ENCODE measurements around the gene KCNQ1.

KCNQ1 gene

GRCh38 chr11:2724653-2725367 lies 280.0 kb downstream of the KCNQ1 start:
- in situ Hi-C loops (cut with MboI; ENCODE audit: low sequenced_read_pairs) = no loop called here

GRCh38 chr11:2725368-2726300 lies 280.8 kb downstream of the KCNQ1 start:
- in situ Hi-C loops (cut with MboI; ENCODE audit: low sequenced_read_pairs) = no loop called here

GRCh38 chr11:2726964-2727363 lies 282.2 kb downstream of the KCNQ1 start:
- in situ Hi-C loops (cut with MboI; ENCODE audit: low sequenced_read_pairs) = no loop called here

GRCh38 chr11:2728128-2728662 lies 283.4 kb downstream of the KCNQ1 start:
- in situ Hi-C loops (cut with MboI; ENCODE audit: low sequenced_read_pairs) = no loop called here

- in situ Hi-C loops (cut with MboI; ENCODE audit: low sequenced_read_pairs) = no loop called here
These were observed 284.0 kb downstream of the KCNQ1 start for GRCh38 chr11:2728663-2729332.

- in situ Hi-C loops (cut with MboI; ENCODE audit: low sequenced_read_pairs) = no loop called here
These were observed 285.0 kb downstream of the KCNQ1 start for GRCh38 chr11:2729841-2730240.

GRCh38 chr11:2730272-2731129 lies 285.7 kb downstream of the KCNQ1 start:
- in situ Hi-C loops (cut with MboI; ENCODE audit: low sequenced_read_pairs) = no loop called here

- in situ Hi-C loops (cut with MboI; ENCODE audit: low sequenced_read_pairs) = no loop called here
These were observed 286.6 kb downstream of the KCNQ1 start for GRCh38 chr11:2731130-2732125.

GRCh38 chr11:2732261-2732939 lies 287.6 kb downstream of the KCNQ1 start:
- in situ Hi-C loops (cut with MboI; ENCODE audit: low sequenced_read_pairs) = no loop called here

- in situ Hi-C loops (cut with MboI; ENCODE audit: low sequenced_read_pairs) = no loop called here
These were observed 288.3 kb downstream of the KCNQ1 start for GRCh38 chr11:2732940-2733628.

GRCh38 chr11:2734181-2735052 lies 289.6 kb downstream of the KCNQ1 start:
- in situ Hi-C loops (cut with MboI; ENCODE audit: low sequenced_read_pairs) = no loop called here

GRCh38 chr11:2735053-2735589 lies 290.3 kb downstream of the KCNQ1 start:
- in situ Hi-C loops (cut with MboI; ENCODE audit: low sequenced_read_pairs) = no loop called here

- in situ Hi-C loops (cut with MboI; ENCODE audit: low sequenced_read_pairs) = no loop called here
These were observed 291.9 kb downstream of the KCNQ1 start for GRCh38 chr11:2736577-2737225.

GRCh38 chr11:2737226-2737590 lies 292.4 kb downstream of the KCNQ1 start:
- in situ Hi-C loops (cut with MboI; ENCODE audit: low sequenced_read_pairs) = no loop called here

- in situ Hi-C loops (cut with MboI; ENCODE audit: low sequenced_read_pairs) = no loop called here
These were observed 293.1 kb downstream of the KCNQ1 start for GRCh38 chr11:2737866-2738265.

Data from hTERT RPE-1 (cell line).